Activated CD8-positive, alpha-beta memory T cell treated with anti-CD3 and anti-CD28 coated beads for 4 hours (primary cell): Measurements from ENCODE around the gene SPRR2G.
"Not testable (repeated sequence)": the region's sequence is repeated elsewhere in the genome, so short reads cannot be mapped to it uniquely, and the experiment has no call there.

ENCODE experiments used
- DNase-seq, 2 donors: peaks; one replicate each; pipeline ENCODE4 v3.0.0-alpha.2; 2020; ENCODE audit warnings: low read depth in 2 of 2

SPRR2G gene

GRCh38 chr1:153150846-153151245, at the start of gene SPRR2G:
Gene SPRR2G, minus strand, starts transcription at chr1:153150890. Its CDS starts 780 bp downstream, at chr1:153150110.
- no peak for DNase-seq

GRCh38 chr1:153195216-153195615, 44.5 kb upstream of the SPRR2G start:
- DNase-seq = no peak

GRCh38 chr1:153194331-153195050, 43.8 kb upstream of the SPRR2G start:
- DNase-seq = no peak

- no peak for DNase-seq
These were observed 42.0 kb upstream of the SPRR2G start for GRCh38 chr1:153192697-153193096.

GRCh38 chr1:153190373-153190772, 39.7 kb upstream of the SPRR2G start:
- DNase-seq = no peak

GRCh38 chr1:153188301-153188700, 37.6 kb upstream of the SPRR2G start:
- not testable (repeated sequence) for DNase-seq

- no peak for DNase-seq
These were observed 29.9 kb upstream of the SPRR2G start for GRCh38 chr1:153180556-153180955.

GRCh38 chr1:153178922-153179321, 28.2 kb upstream of the SPRR2G start:
- DNase-seq = no peak

GRCh38 chr1:153174624-153175023, 23.9 kb upstream of the SPRR2G start:
- DNase-seq = no peak

- no peak for DNase-seq
These were observed 18.0 kb upstream of the SPRR2G start for GRCh38 chr1:153168686-153169085.

GRCh38 chr1:153155541-153155940, 4.9 kb upstream of the SPRR2G start:
- no peak for DNase-seq

- no peak for DNase-seq
These were observed 1.8 kb upstream of the SPRR2G start for GRCh38 chr1:153152481-153152880.

GRCh38 chr1:153141377-153141776, 9.3 kb downstream of the SPRR2G start:
- DNase-seq = no peak

- no peak for DNase-seq
These were observed 10.2 kb downstream of the SPRR2G start for GRCh38 chr1:153140484-153140883.

- DNase-seq = no peak
These were observed 16.9 kb downstream of the SPRR2G start for GRCh38 chr1:153133743-153134142.

GRCh38 chr1:153133267-153133666, 17.4 kb downstream of the SPRR2G start:
- DNase-seq = no peak

GRCh38 chr1:153128688-153129087, 22.0 kb downstream of the SPRR2G start:
- not testable (repeated sequence) for DNase-seq

GRCh38 chr1:153127296-153127695, 23.4 kb downstream of the SPRR2G start:
- DNase-seq = no peak

- DNase-seq = no peak
These were observed 25.2 kb downstream of the SPRR2G start for GRCh38 chr1:153125536-153125935.

- DNase-seq = not testable (repeated sequence)
These were observed 26.9 kb downstream of the SPRR2G start for GRCh38 chr1:153123793-153124192.

GRCh38 chr1:153122831-153123421, 27.8 kb downstream of the SPRR2G start:
- DNase-seq = no peak

- DNase-seq = no peak
These were observed 29.7 kb downstream of the SPRR2G start for GRCh38 chr1:153120945-153121344.

GRCh38 chr1:153119491-153119971, 31.2 kb downstream of the SPRR2G start:
- DNase-seq = no peak
